BJ (cell line): ENCODE data around the gene GFRA1. TPM values are rescaled to one million over a fixed set of nuclear protein-coding genes. Genes with fewer than 3 reads are reported as not detected.

Experiments
- CTCF ChIA-PET: fragments of 350-600 bp; formaldehyde crosslinking; extraction: SDS; loops from one replicate; lab custom pipeline; 2021; ENCODE audit warnings: antibody characterized with exemption, inconsistent platforms; lab: Yijun Ruan, JAX
- POLR2A ChIA-PET: fragments of 300-600 bp; sonication (Branson Sonifier 250); formaldehyde crosslinking; extraction: SDS; loops from one replicate; lab custom pipeline; 2021; ENCODE audit warnings: antibody characterized with exemption; lab: Charles Lee
- DNase-seq: peaks from one replicate; pipeline ENCODE4 v3.0.0-alpha.2; 2011; ENCODE audit warnings: low read depth
- H3K27me3 ChIP-seq: 2 replicates; pipeline ENCODE4 v1.6.0; 2011; ENCODE audit warnings: low read length; ENCODE audit not compliant: control insufficient read depth, insufficient read depth
- H3K36me3 ChIP-seq: 2 replicates; pipeline ENCODE4 v1.5.1; 2011; ENCODE audit warnings: low read length; ENCODE audit not compliant: control insufficient read depth, insufficient read depth
- H3K4me3 ChIP-seq: 2 replicates; pipeline ENCODE4 v1.5.1; 2011; ENCODE audit warnings: low read depth, mild to moderate bottlenecking, control low read depth, low read length
- CTCF ChIP-seq: IDR thresholded peaks from 2 replicates; pipeline ENCODE4 v1.5.1; 2011; ENCODE audit warnings: low read depth, mild to moderate bottlenecking, control low read depth, inconsistent platforms, low read length, moderate library complexity; ENCODE audit not compliant: insufficient read depth
- polyA plus RNA-seq: library from polyadenylated mRNA; depleted of rRNA; stranded (reverse); fragments of >200 nt; gene quantifications from 2 replicates; pipeline ENCODE4 v1.2.3, GENCODE V29; 2011

The GFRA1 gene
- polyA plus RNA-seq, 1 experiment, result 41.6 TPM

- POLR2A ChIA-PET, result no interaction called here
Measured at GRCh38 chr10:116029826-116030225, 243.2 kb downstream of the GFRA1 start.

GRCh38 chr10:116027355-116027754 lies 245.7 kb downstream of the GFRA1 start:
- POLR2A ChIA-PET, result no interaction called here
- Histone ChIP-seq H3K27me3 (no peaks in the 10 kb centered on the region), H3K4me3 (no peak overlapping the region), H3K36me3 (no peaks in the 10 kb centered on the region)
- CTCF ChIA-PET, result interaction anchor here (1.3 kb wide), 1 partner anchor 20 kb away, joined by 3 read pairs; no protein-coding TSS in a partner anchor
- no peak for TF ChIP-seq CTCF
- no peak for DNase-seq

More at GRCh38 chr10:116029826-116030225, 243.2 kb downstream of the GFRA1 start:
- H3K27me3 ChIP-seq, result no peaks in the 10 kb centered on the region
- no peaks in the 10 kb centered on the region for H3K36me3 ChIP-seq
- DNase-seq, result no peak
- CTCF ChIA-PET, result no interaction called here
- H3K4me3 ChIP-seq, result no peak overlapping the region
- TF ChIP-seq CTCF, result no peak

DNA sequence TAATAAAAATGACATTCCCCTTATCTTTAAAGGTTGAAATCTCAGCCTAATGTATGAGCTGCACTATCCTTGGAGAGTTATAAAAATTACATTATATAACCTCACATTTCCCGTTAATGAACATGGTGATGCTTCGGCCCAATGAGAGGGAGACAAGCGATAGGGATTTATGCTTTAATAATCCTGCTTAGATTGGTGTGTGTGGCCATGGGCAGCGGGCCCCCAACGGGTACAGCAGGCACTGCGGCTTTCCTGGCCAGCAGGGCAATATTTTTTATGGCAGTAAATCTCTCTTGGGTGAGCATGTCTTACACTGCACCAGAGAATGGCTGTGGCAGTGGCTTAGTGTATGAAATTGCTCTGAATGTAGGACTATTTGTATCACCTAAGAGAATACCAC lies 246.3 kb downstream of the GFRA1 start:
- POLR2A ChIA-PET, result no interaction called here
- H3K27me3 ChIP-seq, result no peaks in the 10 kb centered on the region
- CTCF ChIA-PET, result interaction anchor here (1.3 to 1.6 kb wide), 3 partner anchors 9 to 32 kb away, joined by 3 read pairs; no protein-coding TSS in a partner anchor
- H3K36me3 ChIP-seq, result no peaks in the 10 kb centered on the region
- no peak overlapping the region for H3K4me3 ChIP-seq
- DNase-seq, result no peak
- TF ChIP-seq CTCF, result no peak

- POLR2A ChIA-PET, result no interaction called here
- no peak for TF ChIP-seq CTCF
- Histone ChIP-seq H3K36me3 (no peaks in the 10 kb centered on the region), H3K27me3 (no peaks in the 10 kb centered on the region), H3K4me3 (no peak overlapping the region)
- DNase-seq, result no peak
- CTCF ChIA-PET, result interaction anchor here (1.3 to 1.6 kb wide), 3 partner anchors 9 to 32 kb away, joined by 3 read pairs; no protein-coding TSS in a partner anchor
Measured at GRCh38 chr10:116026315-116026714, 246.7 kb downstream of the GFRA1 start.

DNA sequence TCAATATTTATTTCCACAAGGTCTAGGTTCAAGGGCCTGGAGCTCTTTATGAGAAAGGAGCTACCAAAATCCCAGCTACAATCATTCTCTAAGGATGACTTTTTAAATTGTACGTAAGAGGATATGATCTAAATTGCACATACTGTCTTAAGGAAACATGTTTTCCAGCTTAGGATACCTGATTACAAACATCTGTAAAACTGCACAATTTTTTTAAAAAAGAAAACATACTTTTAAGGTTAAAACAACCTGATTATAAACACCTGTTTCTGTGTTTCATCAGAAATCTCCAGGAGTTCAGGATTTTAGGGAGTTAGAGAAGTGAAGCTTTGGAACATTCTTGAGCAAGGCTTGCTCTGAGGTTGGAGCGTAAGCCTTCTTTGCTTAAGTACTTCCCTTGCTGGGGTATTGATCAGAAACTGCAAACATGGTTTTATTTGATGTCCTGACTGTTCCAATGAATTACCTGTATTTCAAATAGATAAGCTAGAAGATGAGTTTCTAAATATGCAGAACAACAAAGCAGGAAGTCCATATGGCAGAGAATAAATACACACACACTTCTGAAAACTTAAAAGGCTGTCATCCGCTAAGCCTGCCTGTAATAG lies 248.6 kb downstream of the GFRA1 start:
- DNase-seq, result no peak
- Histone ChIP-seq H3K4me3 (no peak overlapping the region), H3K36me3 (no peaks in the 10 kb centered on the region), H3K27me3 (no peaks in the 10 kb centered on the region)
- POLR2A ChIA-PET, result no interaction called here
- TF ChIP-seq CTCF, result no peak
- CTCF ChIA-PET, result no interaction called here
